Measurements from ENCODE around the gene L3MBTL4.

GRCh38 chr18:6370886-6371635 is 43.6 kb downstream of the L3MBTL4 start:
- no peak for TF ChIP-seq SMC3 (conservative IDR thresholded peaks at IDR 0.05; ENCODE audit: insufficient read depth, low read depth, low read length)
- TF ChIP-seq ZNF354B (CRISPR knock-in tag; IDR thresholded peaks at IDR 0.05) = no peak
- TF ChIP-seq CTCF (IDR thresholded peaks at IDR 0.05 in 2 of 3, conservative IDR thresholded peaks at IDR 0.05 in 1 of 3; ENCODE audit: insufficient read depth in 2 of 3, low read depth in 1 of 3, low read length in 3 of 3) = no peak
- TF ChIP-seq, protein P1, sequence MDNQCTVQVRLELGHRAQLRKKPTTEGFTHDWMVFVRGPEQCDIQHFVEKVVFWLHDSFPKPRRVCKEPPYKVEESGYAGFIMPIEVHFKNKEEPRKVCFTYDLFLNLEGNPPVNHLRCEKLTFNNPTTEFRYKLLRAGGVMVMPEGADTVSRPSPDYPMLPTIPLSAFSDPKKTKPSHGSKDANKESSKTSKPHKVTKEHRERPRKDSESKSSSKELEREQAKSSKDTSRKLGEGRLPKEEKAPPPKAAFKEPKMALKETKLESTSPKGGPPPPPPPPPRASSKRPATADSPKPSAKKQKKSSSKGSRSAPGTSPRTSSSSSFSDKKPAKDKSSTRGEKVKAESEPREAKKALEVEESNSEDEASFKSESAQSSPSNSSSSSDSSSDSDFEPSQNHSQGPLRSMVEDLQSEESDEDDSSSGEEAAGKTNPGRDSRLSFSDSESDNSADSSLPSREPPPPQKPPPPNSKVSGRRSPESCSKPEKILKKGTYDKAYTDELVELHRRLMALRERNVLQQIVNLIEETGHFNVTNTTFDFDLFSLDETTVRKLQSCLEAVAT (IDR thresholded peaks at IDR 0.05) = no peak
- no peak for TF ChIP-seq MCM7 (IDR thresholded peaks at IDR 0.05)
- no peak for TF ChIP-seq BCL6 (CRISPR knock-in tag; IDR thresholded peaks at IDR 0.05)
- TF ChIP-seq, protein P2, sequence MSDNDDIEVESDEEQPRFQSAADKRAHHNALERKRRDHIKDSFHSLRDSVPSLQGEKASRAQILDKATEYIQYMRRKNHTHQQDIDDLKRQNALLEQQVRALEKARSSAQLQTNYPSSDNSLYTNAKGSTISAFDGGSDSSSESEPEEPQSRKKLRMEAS (CRISPR knock-in tag; IDR thresholded peaks at IDR 0.05) = no peak

All from K562 (cell line).